ENCODE results near the gene VWA8. TPM values are rescaled to one million over a fixed set of nuclear protein-coding genes. Genes with fewer than 3 reads are reported as not detected.

The VWA8 gene
- total RNA-seq, 1 experiment from 2014 or later: 22.6 TPM

DNA sequence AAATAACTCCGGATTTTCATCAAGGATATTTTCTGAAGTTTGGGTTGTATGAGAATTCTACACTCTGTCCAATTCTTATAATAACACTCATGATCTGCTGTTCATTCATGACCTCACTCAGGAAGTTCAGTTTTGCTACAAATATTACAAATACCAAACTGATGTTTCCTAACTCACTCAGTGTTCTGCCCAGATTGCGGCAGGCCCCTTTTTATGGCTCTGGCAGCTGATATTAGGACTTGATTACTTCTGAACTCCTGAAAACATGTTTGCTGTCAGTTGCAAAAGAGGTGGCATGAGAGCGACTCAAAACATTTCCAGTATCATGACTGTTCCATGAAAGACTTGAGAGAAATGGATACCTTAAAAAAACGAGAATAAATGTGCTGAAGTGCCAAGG is 315.6 kb downstream of the VWA8 start:
- RAD21 ChIA-PET (ENCODE audit: low non-redundant PET in 1 of 2, low total read pairs in 2 of 2, uncharacterized antibody in 2 of 2, unreplicated experiment in 2 of 2): no interaction called here
- Histone ChIP-seq H3K4me2 (ENCODE audit: low read length) (no peak overlapping the region; the same call in 1 of the 2 replicates), H3K27me3 (ENCODE audit: insufficient read depth, low read length) (no peaks in the 10 kb centered on the region), H3K9me2 (ENCODE audit: insufficient read depth) (no peaks in the 10 kb centered on the region), H3K36me3 (ENCODE audit: control insufficient read depth in 1 of 2, insufficient read depth in 2 of 2, low read length in 2 of 2) (no peaks in the 10 kb centered on the region), H3K9me3 (ENCODE audit: control insufficient read depth in 1 of 2, insufficient read depth in 1 of 2, low read depth in 1 of 2, low read length in 2 of 2) (no peaks in the 10 kb centered on the region), H2AFZ (ENCODE audit: low read depth, low read length, poor library complexity, severe bottlenecking) (no peak overlapping the region), H3K9ac (ENCODE audit: low read length) (no peak overlapping the region), H3K79me2 (ENCODE audit: insufficient read depth, low read length) (no peaks in the 10 kb centered on the region), H4K20me1 (ENCODE audit: insufficient read depth) (no peaks in the 10 kb centered on the region), H3K4me3 (replicated peaks in 1 of 2; ENCODE audit: low read depth in 1 of 2, low read length in 2 of 2) (no peak overlapping the region), H3K4me1 (ENCODE audit: control insufficient read depth in 1 of 2, insufficient read depth in 2 of 2, low read length in 2 of 2) (peaks cover 38 to 44% of the 10 kb centered on the region in 2 experiments), H3K27ac (ENCODE audit: low read depth, low read length) (no peak overlapping the region)
- ATAC-seq (no peak), DNase-seq (ENCODE audit: low read depth, low spot score) (no peak)
- BruUV-seq (replicated peaks): no TSS peak
- TF ChIP-seq ZNF274 (IDR thresholded peaks at IDR 0.05; ENCODE audit: low read depth, low read length) (no peak), EZH2 (IDR thresholded peaks at IDR 0.05) (no peak), FOSL1 (IDR thresholded peaks at IDR 0.05; ENCODE audit: low read depth) (no peak), SRF (IDR thresholded peaks at IDR 0.05; ENCODE audit: low read depth) (no peak), ELF1 (IDR thresholded peaks at IDR 0.05; ENCODE audit: borderline replicate concordance, low read depth) (no peak), ZFX (IDR thresholded peaks at IDR 0.05) (no peak), RAD21 (IDR thresholded peaks at IDR 0.05; ENCODE audit: low read depth) (no peak), POLR2AphosphoS5 (IDR thresholded peaks at IDR 0.05; ENCODE audit: low read depth, low read length) (no peak), EGR1 (IDR thresholded peaks at IDR 0.05; ENCODE audit: low read depth) (no peak)
- TF ChIP-seq, protein P1, sequence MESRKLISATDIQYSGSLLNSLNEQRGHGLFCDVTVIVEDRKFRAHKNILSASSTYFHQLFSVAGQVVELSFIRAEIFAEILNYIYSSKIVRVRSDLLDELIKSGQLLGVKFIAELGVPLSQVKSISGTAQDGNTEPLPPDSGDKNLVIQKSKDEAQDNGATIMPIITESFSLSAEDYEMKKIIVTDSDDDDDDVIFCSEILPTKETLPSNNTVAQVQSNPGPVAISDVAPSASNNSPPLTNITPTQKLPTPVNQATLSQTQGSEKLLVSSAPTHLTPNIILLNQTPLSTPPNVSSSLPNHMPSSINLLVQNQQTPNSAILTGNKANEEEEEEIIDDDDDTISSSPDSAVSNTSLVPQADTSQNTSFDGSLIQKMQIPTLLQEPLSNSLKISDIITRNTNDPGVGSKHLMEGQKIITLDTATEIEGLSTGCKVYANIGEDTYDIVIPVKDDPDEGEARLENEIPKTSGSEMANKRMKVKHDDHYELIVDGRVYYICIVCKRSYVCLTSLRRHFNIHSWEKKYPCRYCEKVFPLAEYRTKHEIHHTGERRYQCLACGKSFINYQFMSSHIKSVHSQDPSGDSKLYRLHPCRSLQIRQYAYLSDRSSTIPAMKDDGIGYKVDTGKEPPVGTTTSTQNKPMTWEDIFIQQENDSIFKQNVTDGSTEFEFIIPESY (IDR thresholded peaks at IDR 0.05; ENCODE audit: extremely low read depth, insufficient replicate concordance, low read length): no peak
- TF ChIP-seq, protein P2, sequence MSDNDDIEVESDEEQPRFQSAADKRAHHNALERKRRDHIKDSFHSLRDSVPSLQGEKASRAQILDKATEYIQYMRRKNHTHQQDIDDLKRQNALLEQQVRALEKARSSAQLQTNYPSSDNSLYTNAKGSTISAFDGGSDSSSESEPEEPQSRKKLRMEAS (IDR thresholded peaks at IDR 0.05): no peak
- CTCF ChIA-PET: no interaction called here
- intact Hi-C loops (cut with micrococcal nuclease): no loop called here
- POLR2A ChIA-PET: no interaction called here

All from HCT116 (cell line).